Thoracic aorta (tissue), 2 donors: ENCODE data around the gene KLK15. TPM values are rescaled to one million over a fixed set of nuclear protein-coding genes. Genes with fewer than 3 reads are reported as not detected.

Source experiments
- ATAC-seq: fragments of 150-250 bp; one replicate; pipeline ENCODE4 v1.8.0; 2017; ENCODE audit warnings: low read depth; ENCODE audit not compliant: insufficient number of reproducible peaks, low FRiP score
- DNase-seq: peaks from one replicate; pipeline ENCODE4 v3.0.0-alpha.2; 2020; ENCODE audit warnings: low spot score
- H3K27ac ChIP-seq, 2 donors: fragments of 200-600 bp; sonication (generic); 1 replicate in 1 of 2; 2 replicates in 1 of 2; pipeline ENCODE4 v1.5.1; 2016; ENCODE audit warnings: mild to moderate bottlenecking in 2 of 2, moderate library complexity in 2 of 2
- H3K27me3 ChIP-seq: fragments of 200-600 bp; sonication (generic); replicated peaks from 2 replicates; pipeline ENCODE4 v1.6.0; 2016; ENCODE audit warnings: mild to moderate bottlenecking; ENCODE audit not compliant: insufficient read depth
- H3K36me3 ChIP-seq: fragments of 200-600 bp; sonication (generic); one replicate; pipeline ENCODE4 v1.5.1; 2016
- H3K4me1 ChIP-seq, 2 donors: fragments of 200-600 bp; sonication (generic); 1 replicate in 1 of 2; 2 replicates in 1 of 2; pipeline versions ENCODE4 v1.5.1 to v1.6.0; 2016; ENCODE audit warnings: low read depth in 2 of 2, mild to moderate bottlenecking in 1 of 2; ENCODE audit not compliant: control insufficient read depth in 1 of 2
- H3K4me3 ChIP-seq: fragments of 200-600 bp; sonication (generic); 2 replicates; pipeline ENCODE4 v1.5.1; 2016; ENCODE audit warnings: mild to moderate bottlenecking
- H3K9me3 ChIP-seq: fragments of 200-600 bp; sonication (generic); 2 replicates; pipeline ENCODE4 v1.5.1; 2016
- CTCF ChIP-seq: fragments of 200-600 bp; sonication (generic); IDR thresholded peaks from one replicate; pipeline ENCODE4 v1.5.1; 2019; ENCODE audit warnings: antibody characterized with exemption
- total RNA-seq, 2 donors: library from RNA; depleted of rRNA; stranded (reverse); fragments of >200 nt; gene quantifications; one replicate each; pipeline versions ENCODE4 v1.1.0 to v1.2.3, GENCODE V29; 2016

KLK15 gene
- total RNA-seq, 2 donors from 2014 or later: not detected

GRCh38 chr19:50777830-50778303 is 55.5 kb downstream of the KLK15 start:
- ATAC-seq: no peak
- DNase-seq: no peak
- TF ChIP-seq CTCF: no peak
- H3K36me3 ChIP-seq: no peaks in the 10 kb centered on the region
- no peak overlapping the region for H3K27ac ChIP-seq
- no peak overlapping the region for H3K4me3 ChIP-seq
- H3K4me1 ChIP-seq: no peaks in the 10 kb centered on the region
- H3K27me3 ChIP-seq: no peaks in the 10 kb centered on the region
- H3K9me3 ChIP-seq: peaks cover 6% of the 10 kb centered on the region

- H3K27me3 ChIP-seq: no peaks in the 10 kb centered on the region
Observed at GRCh38 chr19:50777261-50777660, 56.1 kb downstream of the KLK15 start.

GRCh38 chr19:50776131-50776530 is 57.2 kb downstream of the KLK15 start:
- ATAC-seq: no peak
- no peaks in the 10 kb centered on the region for H3K36me3 ChIP-seq
- TF ChIP-seq CTCF: no peak
- no peak overlapping the region for H3K4me3 ChIP-seq
- no peak for DNase-seq
- no peaks in the 10 kb centered on the region for H3K4me1 ChIP-seq
- peaks cover 9% of the 10 kb centered on the region for H3K9me3 ChIP-seq
- no peak overlapping the region for H3K27ac ChIP-seq
- H3K27me3 ChIP-seq: no peaks in the 10 kb centered on the region

More at GRCh38 chr19:50777261-50777660, 56.1 kb downstream of the KLK15 start:
- H3K36me3 ChIP-seq: no peaks in the 10 kb centered on the region
- no peak overlapping the region for H3K4me3 ChIP-seq
- H3K4me1 ChIP-seq: no peaks in the 10 kb centered on the region
- ATAC-seq: no peak
- no peak for TF ChIP-seq CTCF
- DNase-seq: no peak
- no peak overlapping the region for H3K27ac ChIP-seq
- peaks cover 9% of the 10 kb centered on the region for H3K9me3 ChIP-seq

Other genes with a start within 250 kb of the KLK15 start
- gene SYT3, start 193.7 kb downstream of the KLK15 start, total RNA-seq: not detected
- not detected for gene C19orf81, start 184.1 kb downstream of the KLK15 start, total RNA-seq
- gene SHANK1, start 113.8 kb downstream of the KLK15 start, total RNA-seq: 1 to 10 TPM in 1 of 2 donors, under 1 TPM in 1; 0.28 to 1.6 TPM
- 10 to 100 TPM; 10.5 to 35.3 TPM for gene CLEC11A, start 110.2 kb downstream of the KLK15 start, total RNA-seq
- not detected for gene GPR32, start 63.1 kb downstream of the KLK15 start, total RNA-seq
- gene ACP4, start 43.2 kb downstream of the KLK15 start, total RNA-seq: not detected
- gene KLK1, start 9.8 kb downstream of the KLK15 start, total RNA-seq: not detected
- gene KLK3, start 21.3 kb upstream of the KLK15 start, total RNA-seq: not detected
- not detected for gene KLK2, start 39.9 kb upstream of the KLK15 start, total RNA-seq
- not detected for gene KLK4, start 77.8 kb upstream of the KLK15 start, total RNA-seq
- gene KLK5, start 119.5 kb upstream of the KLK15 start, total RNA-seq: not detected
- gene KLK6, start 136.0 kb upstream of the KLK15 start, total RNA-seq: not detected
- not detected for gene KLK7, start 150.3 kb upstream of the KLK15 start, total RNA-seq
- not detected for gene KLK8, start 168.0 kb upstream of the KLK15 start, total RNA-seq
- gene KLK10, start 186.1 kb upstream of the KLK15 start, total RNA-seq: not detected
- gene KLK11, start 193.0 kb upstream of the KLK15 start, total RNA-seq: under 1 TPM in 1 of 2 donors, not detected in 1; 0.85 TPM
- gene KLK12, start 201.4 kb upstream of the KLK15 start, total RNA-seq: not detected
- not detected for gene KLK13, start 231.5 kb upstream of the KLK15 start, total RNA-seq
- not detected for gene KLK14, start 249.3 kb upstream of the KLK15 start, total RNA-seq